SK-MEL-5 (cell line): ENCODE results near the gene RNFT2. TPM values are rescaled to one million over a fixed set of nuclear protein-coding genes. Genes with fewer than 3 reads are reported as not detected.
"Not testable (repeated sequence)": the region's sequence is repeated elsewhere in the genome, so short reads cannot be mapped to it uniquely, and the experiment has no call there.

Source experiments
- DNase-seq: peaks from one replicate; pipeline ENCODE4 v3.0.0-alpha.2; 2016; ENCODE audit warnings: low read depth, low spot score
- in situ Hi-C: cut with HindIII; loops from 2 replicates; pipeline ENCODE4 v1.10.0; 2016; ENCODE audit warnings: low sequenced_read_pairs, high pct_unique_total_duplicates, low pct_unique_long_range_greater_than_20kb
- total RNA-seq: library from RNA; depleted of rRNA; stranded (reverse); fragments of >200 nt; shearing (Covaris generic); gene quantifications from 2 replicates; pipeline ENCODE4 v1.2.3, GENCODE V29; 2014

Gene RNFT2
- total RNA-seq, 1 experiment from 2014 or later: 2.3 TPM

DNA sequence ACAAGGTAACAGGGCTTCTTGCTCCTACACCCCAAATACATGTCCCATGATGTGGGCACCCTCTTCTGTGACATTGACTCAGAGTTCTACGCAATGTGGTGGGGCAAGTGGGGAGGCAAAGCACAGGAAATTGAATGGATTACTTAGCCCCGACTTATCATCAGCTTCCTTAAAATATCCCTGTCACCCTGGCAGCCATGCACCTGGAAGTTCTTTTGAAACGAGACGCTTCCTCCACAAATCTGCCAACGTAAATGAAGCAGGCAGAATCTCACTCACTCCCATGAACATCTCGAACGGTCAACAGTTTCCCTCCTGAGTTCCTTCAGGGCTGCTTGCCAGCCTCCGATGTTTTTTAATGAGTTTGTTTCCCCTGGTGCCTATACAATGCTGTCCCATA lies 33.5 kb downstream of the RNFT2 start:
- in situ Hi-C loops: no loop called here
- no peak for DNase-seq

DNA sequence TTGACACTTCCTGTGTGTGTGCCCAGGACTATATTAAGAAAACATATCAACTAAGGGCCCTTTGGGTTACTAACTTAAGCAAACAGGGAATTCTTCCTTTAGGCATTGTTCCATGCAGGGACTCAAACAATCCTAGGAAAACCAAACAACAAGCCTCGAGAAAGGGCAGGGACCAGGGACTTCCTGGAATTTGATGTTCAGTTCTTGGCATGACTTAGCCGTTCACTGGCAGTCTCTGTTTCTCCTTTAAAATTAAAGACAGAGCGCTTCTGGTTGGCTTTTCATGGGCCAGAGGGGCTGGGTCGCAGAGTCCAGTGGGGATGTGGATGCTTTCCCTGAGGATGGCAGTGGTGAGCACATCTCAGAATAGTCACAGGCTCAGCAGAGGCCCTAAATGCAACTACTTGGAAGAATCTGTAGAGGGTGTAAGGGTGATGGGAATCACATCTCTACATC lies 35.2 kb downstream of the RNFT2 start:
- peak; percentile 88 for DNase-seq
- in situ Hi-C loops: no loop called here

DNA sequence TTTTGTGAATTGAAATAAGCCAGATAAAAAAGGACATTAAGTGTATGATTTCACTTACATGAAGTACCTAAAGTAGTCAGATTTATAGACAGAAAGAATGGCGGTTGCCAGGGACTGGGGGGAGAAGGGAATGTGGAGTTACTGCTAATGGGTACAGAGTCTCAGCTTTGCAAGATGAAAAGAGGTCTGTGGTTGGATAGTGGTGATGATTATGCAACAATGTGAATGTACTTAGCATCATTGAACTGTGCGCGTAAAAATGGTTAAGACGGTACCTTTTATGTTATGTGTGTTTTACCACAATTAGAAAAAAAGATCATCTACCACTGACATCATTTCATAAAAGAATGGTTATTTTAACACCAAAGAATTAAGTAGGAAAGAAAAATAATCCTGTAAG lies 35.9 kb downstream of the RNFT2 start:
- no peak for DNase-seq
- in situ Hi-C loops: no loop called here

DNA sequence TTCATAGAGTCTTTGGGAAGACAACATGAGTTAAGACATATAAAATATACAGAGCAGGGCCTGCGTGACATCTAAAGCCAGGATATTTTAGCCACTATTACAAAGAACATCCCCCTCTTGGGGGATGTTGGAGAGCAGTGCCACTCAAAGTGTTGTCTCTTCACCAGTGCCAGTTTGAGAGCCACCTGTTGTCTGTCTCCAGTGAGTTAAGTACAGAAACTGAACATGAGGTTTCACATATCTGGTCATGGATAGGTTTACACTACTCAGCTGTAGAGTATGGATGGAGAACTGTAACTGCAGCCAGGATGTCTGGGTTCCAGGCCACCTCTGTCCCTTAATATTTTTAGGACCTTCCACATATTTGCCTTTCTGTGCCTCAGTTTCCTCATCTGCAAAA lies 39.1 kb downstream of the RNFT2 start:
- in situ Hi-C loops: no loop called here
- DNase-seq: no peak

DNA sequence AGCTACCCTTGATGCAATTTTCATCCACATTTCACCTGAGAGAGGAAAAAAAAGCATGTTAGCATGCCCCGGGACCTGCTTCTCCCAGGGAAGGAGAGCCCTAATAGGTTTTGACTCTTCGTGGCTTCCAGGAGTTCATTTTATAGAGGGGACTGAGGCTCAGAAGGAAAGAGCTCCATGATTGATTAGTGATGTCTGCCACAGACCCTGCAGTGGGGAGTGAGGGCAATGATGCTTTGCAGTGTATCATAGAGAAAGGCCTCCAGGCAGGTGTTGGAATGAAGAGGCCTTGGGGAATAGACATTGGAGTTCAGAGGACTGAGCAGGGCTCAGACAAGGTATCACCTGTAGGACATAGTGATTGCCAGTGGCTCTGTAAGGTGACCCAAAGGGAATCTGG lies 41.5 kb downstream of the RNFT2 start:
- no peak for DNase-seq
- in situ Hi-C loops: no loop called here

DNA sequence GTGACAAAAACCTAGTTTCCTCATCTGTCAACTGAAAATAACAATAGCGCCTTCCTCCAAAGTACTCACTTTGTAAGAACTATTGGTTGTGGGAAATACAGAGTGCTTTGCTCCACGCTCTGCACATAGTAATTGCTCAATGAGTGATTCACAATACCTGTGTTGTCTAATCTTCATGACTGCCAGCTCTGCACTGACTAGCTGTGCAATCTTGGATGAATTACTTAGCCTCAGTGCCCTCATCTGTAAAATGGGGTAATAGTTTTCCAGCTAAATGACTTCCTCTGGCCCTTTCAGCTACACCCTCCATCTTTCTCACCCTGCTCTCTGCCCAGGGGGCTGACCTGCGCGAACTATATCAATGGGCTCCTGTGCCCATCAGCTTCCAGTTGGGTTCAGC lies 42.8 kb downstream of the RNFT2 start:
- DNase-seq: no peak
- in situ Hi-C loops: no loop called here

DNA sequence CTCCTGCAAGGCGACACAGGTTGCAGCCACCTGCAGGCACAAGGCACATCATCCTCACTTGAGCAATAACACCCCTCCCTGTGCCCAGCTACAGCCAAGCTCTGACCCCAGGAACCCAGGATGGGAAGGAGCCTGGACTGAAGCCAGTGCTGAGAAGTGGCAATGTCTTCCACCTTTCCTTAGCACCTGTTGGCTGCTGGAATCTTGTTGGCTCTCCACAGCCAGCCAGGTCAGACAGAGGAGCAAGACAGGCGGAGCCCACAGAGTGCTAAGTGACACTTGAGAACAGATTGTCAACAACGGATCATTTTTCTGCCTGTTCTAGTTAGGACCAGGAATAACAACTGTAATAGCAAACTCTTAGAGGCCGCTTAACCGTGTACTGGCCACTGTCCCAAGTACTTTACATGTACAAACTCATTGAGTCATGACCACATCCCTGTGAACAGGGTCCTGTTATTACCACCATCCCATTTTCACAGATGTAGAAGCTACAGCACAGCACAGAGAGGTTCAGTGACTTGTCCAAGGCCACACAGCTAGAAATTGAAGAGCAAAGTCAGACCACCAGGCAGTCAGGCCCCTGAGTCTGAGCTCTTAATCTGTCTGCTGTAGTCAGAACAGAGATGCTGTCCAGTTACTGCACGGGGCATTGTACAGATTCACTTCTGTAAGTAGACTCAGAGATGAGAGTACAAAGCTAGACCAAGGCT lies 45.6 kb downstream of the RNFT2 start:
- in situ Hi-C loops: no loop called here

DNA sequence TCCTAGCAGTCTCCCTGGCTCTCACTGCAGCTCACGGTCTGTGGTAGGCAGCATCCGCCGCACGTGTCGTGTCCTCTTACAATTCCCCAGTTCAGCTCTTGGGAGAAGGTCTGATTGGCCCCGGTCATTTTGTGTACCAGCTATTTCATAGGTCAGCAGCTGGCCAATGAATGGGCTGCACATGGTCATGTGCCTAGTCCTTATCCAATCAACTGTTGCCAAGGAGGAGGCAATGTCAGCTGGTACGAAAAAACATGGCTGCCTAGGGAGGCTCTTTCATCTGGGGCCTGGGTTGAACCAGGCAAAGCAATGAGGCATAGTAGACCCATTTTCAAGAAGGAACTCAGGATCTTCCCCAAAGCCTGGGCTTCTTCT lies 46.1 kb downstream of the RNFT2 start:
- peak; percentile 17 for DNase-seq
- in situ Hi-C loops: no loop called here

More for the DNA sequence above, 45.6 kb downstream of the RNFT2 start:
- DNase-seq: no peak

DNA sequence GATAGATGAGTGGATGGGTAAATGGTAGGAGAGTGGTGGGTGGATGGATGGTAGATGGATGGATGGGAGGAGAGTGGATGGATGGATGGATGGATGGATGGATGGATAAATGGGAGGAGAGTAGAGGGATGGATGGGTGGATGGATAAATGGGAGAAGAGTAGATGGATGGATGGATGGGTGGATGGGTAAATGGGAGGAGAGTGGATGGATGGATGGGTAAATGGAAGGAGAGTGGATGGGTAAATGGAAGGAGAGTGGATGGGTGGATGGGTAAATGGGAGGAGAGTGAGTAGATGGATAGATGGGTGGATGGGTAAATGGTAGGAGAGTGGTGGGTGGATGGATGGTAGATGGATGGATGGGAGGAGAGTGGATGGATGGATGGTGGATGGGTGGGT lies 51.4 kb downstream of the RNFT2 start:
- in situ Hi-C loops, DNase-seq: not testable (repeated sequence)

DNA sequence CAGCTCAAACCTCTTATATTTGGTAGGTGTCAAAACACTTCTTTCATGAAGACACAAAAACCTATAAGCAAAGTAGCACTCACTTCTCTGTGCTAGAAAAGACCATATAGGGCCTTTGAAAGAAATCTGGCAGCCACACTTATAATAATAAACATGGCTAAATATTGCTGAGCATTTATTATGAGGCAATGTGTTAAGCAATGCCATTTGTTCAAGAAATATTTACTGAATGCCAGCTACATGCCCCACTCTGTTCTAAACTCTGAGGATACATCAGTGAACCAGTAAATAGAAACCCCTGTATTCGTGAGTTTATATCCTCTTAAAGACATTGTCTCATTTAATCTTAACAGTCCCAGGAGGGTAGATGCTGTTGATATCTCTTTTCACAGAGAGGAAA lies 52.0 kb downstream of the RNFT2 start:
- in situ Hi-C loops: no loop called here
- no peak for DNase-seq

DNA sequence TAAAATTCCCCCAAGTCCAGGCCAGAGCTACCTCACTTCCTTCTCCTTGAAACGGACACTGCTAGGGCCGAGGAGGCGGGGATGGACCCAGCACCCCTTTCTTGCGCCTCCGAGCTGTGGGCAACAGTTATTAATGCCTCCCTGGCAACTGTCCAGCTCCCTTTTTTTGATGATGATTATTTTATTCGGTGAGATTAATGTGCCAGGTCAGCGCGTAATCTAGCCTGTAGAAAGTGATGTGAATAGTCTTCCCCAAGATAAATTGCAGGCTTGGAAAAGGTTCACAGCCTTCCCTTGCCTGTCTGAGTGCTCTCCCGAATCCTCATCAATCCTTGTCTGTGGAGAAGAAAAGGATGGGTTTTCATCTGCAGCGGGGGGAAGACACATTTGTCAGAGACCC lies 54.3 kb downstream of the RNFT2 start:
- DNase-seq: no peak
- in situ Hi-C loops: no loop called here

DNA sequence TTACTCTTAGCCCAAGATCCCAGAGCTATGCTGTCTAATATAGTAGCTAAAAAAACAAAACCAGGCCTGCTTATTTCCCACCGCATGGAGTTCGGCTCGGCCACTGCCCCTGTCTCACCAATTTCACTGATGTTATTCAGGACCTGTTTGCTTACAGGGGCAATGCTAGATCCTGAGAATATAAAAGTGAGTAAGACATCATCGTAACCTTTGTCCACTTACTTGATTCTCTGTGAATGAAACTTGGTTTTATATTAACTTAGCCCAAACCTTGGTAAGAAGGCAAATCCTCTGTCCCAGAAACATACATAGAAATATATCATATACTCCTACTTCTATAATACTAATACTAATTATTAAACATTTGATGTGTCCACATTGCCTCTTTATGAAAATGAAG lies 56.6 kb downstream of the RNFT2 start:
- in situ Hi-C loops: no loop called here
- no peak for DNase-seq

DNA sequence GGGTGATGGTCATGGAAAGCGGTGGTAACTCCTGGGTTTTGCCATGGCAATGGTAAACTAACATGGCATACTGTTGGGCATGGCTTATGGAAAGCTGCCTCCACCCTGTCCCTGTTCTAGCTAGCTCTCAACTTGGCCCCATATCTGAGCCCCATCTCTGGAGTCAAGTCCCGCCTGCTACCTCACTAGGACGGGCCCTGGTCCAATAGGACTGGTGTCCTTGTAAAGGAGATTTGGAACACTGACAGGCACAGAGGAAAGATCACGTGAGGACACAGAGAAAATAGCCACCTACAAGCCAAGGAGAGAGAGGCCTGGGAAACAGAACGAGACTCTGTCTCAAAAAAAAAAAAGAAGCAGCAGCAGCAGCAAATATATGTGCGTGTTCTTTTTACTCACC lies 59.8 kb downstream of the RNFT2 start:
- in situ Hi-C loops: no loop called here
- DNase-seq: no peak

DNA sequence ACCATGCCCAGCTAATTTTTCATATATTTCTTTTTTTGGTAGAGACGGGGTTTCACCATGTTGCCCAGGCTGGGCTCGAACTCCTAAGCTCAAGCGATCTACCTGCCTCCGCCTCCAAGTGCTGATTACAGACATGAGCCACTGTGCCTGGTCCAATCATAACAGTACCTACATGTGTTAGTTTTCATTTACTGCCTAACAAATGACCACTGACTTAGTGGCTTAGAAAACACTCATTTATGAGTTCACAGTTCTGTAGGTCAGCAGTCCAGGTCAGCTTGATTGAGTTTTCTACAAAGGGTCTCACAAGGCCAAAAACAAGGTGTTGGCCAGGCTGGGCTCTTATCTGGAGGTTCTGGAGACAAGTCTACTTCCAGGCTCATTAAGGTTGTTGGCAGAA lies 60.6 kb downstream of the RNFT2 start:
- in situ Hi-C loops: no loop called here
- DNase-seq: no peak

DNA sequence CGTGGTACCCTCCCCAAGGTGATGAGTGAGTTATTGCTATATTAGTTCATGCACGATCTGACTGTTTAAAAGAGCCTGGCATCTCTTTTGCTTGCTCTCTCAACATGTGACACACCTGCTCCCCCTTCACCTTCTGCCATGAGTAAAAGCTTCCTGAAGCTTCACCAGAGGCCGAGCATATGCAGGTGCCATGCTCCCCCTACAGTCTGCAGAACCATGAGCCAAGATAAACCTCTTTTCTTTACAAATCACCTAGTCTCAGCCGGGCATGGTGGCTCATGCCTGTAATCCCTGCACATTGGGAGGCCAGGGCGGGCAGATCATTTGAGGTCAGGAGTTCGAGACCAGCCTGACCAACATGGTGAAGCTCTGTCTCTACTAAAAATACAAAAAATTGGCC lies 61.8 kb downstream of the RNFT2 start:
- in situ Hi-C loops: no loop called here
- DNase-seq: no peak

DNA sequence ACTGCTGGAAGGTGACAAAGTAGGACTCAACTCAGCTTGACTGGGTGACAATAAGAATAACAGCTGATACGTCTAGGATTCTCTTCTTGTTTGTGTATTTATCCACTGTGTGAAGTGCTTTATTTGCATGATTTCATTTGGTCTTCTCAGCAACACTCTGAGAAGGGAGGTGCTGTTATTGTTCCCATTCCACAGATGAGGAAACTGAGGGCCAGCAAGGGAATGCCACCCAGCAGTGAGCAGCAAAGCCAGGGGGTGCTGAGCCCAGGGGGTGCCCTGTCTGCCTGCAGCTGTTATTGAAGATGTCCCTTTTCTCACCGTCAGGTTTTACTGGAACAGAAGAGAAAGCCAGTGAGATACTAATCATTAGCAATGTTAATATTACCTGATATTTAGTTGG lies 62.8 kb downstream of the RNFT2 start:
- in situ Hi-C loops: no loop called here
- no peak for DNase-seq

DNA sequence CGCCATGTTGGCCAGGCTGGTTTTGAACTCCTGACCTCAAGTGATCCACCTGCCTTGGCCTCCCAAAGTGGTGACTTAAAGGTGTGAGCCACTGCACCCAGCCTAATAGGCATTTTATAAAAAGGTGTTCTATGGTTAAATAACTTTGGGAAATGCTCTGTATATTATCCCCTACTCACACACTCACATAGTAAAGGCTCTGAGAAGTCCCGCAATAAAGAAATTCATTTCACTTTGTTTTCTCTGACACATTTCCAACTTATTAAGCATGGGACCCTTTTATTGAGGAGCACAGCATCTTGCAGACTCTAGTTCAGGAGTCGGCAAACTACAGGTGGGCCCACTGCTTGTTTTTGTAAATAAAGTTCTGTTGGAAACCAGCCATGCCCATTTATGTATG lies 63.9 kb downstream of the RNFT2 start:
- in situ Hi-C loops: no loop called here
- no peak for DNase-seq

DNA sequence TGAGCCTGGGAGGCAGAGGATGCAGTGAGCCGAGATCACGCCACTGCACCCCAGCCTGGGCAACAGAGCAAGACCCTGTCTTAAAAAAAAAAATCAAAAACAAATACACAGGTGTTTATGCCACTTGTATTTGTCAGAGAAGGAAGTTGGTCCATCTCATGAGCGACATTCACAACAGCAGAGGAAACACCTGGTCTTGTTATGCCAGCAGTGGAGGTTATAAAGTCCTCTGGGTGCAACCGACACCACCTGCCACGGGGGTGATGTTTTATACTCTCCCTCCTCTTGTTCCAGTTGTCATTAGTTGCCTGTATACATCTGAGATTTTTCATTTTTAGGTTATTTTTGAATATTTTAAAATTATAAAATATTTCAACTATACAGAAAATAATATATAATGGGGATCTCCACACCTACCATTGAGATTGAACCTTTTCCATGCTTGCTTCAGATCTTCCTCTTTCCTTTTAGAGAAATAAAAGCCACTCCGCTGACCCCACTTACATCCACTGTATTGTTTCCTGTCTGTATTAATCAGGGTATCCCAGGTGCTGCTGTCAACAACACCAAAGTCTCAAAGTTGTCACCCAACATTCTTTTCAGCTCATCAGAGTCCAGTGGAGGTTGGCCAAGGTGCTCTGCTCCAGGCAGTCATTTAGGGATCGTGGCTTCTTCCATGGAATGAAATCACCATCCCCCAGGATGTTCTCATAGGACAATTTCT lies 65.1 kb downstream of the RNFT2 start:
- in situ Hi-C loops: no loop called here
- no peak for DNase-seq

DNA sequence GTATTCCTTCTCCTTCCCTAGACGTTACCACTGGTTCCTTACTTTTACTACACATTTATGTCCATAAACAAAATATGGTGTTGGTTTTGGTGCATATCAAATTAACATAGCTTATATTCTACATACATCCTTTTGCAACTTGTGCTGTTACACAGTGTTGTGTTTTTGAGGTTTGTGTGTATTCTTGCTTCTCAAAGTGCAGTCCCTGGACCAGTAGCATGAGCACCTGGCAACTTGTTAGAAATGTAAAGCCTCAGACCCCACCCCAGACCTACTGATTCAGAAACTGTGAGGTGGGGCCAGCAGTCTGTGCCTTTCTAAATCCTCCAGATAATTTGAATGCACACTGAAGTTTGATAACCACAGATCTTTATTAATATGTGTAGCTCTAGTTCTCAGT lies 65.9 kb downstream of the RNFT2 start:
- in situ Hi-C loops: no loop called here

More for the DNA sequence above, 65.9 kb downstream of the RNFT2 start:
- no peak for DNase-seq
